ENCODE measurements around the gene GRHL3.

DNA sequence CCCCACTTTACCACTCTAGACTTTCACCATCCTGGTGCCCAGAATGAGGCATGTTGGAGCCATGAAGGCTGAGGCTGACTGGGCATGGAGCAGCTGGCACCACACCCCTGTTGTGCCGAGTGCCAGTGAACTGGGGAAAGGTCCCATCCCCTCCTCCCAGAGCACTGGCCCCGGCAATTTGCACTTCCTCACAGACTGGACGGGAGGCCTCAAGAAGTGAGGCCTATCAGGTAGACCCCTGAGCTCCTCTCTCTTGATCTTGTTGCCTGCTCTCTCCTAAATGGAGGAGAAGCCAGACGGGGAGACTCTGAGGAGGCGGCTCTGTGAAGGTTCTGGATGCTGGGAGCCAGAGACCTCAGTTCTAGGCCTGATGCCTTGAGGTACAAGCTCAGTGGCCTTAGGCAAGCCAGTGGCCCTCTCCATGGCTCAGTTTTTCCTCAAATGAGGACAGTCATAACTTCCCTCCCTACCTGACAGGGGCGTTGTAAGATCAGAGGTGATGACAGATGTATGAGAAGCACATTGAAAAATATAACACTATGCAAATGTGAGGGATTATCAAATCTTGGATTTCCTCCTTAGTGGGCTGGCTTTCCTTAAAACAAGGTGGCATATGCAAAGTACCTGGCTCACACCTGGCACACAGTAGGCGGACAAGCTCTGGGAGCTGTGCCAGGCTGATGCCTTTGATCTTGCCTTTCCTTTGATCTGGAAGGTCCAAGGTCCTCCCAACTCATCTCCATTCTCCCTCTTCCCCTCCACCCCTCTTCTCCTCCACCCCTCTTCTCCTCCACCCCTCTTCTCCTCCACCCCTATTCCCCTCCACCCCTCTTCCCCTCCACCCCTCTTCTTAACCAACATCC, 6.7 kb downstream of the GRHL3 start:
- TF ChIP-seq SUZ12 (IDR thresholded peaks at IDR 0.05) (no peak), ELF4 (IDR thresholded peaks at IDR 0.05) (no peak), FOXK2 (IDR thresholded peaks at IDR 0.05) (no peak), ZNF384 (IDR thresholded peaks at IDR 0.05) (no peak), BHLHE40 (IDR thresholded peaks at IDR 0.05; ENCODE audit: borderline replicate concordance) (no peak), CTBP1 (IDR thresholded peaks at IDR 0.05; ENCODE audit: borderline replicate concordance) (no peak), FOXM1 (IDR thresholded peaks at IDR 0.05; ENCODE audit: borderline replicate concordance) (no peak), FOXA1 (IDR thresholded peaks at IDR 0.05) (no peak), NFRKB (IDR thresholded peaks at IDR 0.05) (no peak), TARDBP (IDR thresholded peaks at IDR 0.05) (no peak), LEF1 (IDR thresholded peaks at IDR 0.05; ENCODE audit: borderline replicate concordance) (no peak), ARNT (IDR thresholded peaks at IDR 0.05) (no peak), L3MBTL2 (conservative IDR thresholded peaks at IDR 0.05) (no peak), HDGF (IDR thresholded peaks at IDR 0.05; ENCODE audit: borderline replicate concordance) (no peak)
